ENCODE data around the gene SEMA4C. TPM values are rescaled to one million over a fixed set of nuclear protein-coding genes. Genes with fewer than 3 reads are reported as not detected.
A peak's percentile ranks its signal among the peaks of the same experiment; 100 is the strongest.

Gene SEMA4C
- polyA plus RNA-seq, 3 donors = 0.08 to 5.7 (median 0.21) TPM

- H3K9me3 Mint-ChIP-seq = no peaks in the 10 kb centered on the region
- WGBS (ENCODE audit: insufficient coverage) = 3% methylated on average over 42 of the region's 42 CpGs
- H3K27ac ChIP-seq (ENCODE audit: low read depth in 1 of 2, low read length in 2 of 2) = no peak overlapping the region
These were observed 30.5 kb downstream of the SEMA4C start for GRCh38 chr2:96839293-96839874.

More at GRCh38 chr2:96839293-96839874, 30.5 kb downstream of the SEMA4C start:
- peak overlapping the region; percentile 16 for H3K9ac ChIP-seq (ENCODE audit: insufficient read depth, low read length, poor library complexity, severe bottlenecking)
- H3K4me2 ChIP-seq (replicated peaks; ENCODE audit: extremely low read depth, low read length, poor library complexity, severe bottlenecking) = peak overlapping the region; percentile 59
- no peaks in the 10 kb centered on the region for H3K9me3 ChIP-seq (replicated peaks in 1 of 2; ENCODE audit: control insufficient read depth in 1 of 2, insufficient read depth in 1 of 2, low read length in 2 of 2)
- TF ChIP-seq CTCF (IDR thresholded peaks at IDR 0.05) = no peak
- H3K4me1 Mint-ChIP-seq = peaks cover 18% of the 10 kb centered on the region
- H3K27me3 Mint-ChIP-seq (ENCODE audit: low read depth in 3 of 3) = peaks cover 0 to 2% (median 0%) of the 10 kb centered on the region in 3 donors
- H3K36me3 Mint-ChIP-seq = peaks cover 20 to 26% of the 10 kb centered on the region in 2 donors
- H4K20me1 ChIP-seq (ENCODE audit: insufficient read depth, low read length) = no peaks in the 10 kb centered on the region
- H3K27ac Mint-ChIP-seq = peak overlapping the region in 2 of 7 donors; percentile 57 to 71
- no peaks in the 10 kb centered on the region for H3K27me3 ChIP-seq (ENCODE audit: control insufficient read depth in 2 of 2, insufficient read depth in 2 of 2, low read length in 2 of 2)
- peak overlapping the region in 1 of 3 experiments; percentile 48 for H3K4me3 ChIP-seq (replicated peaks in 1 of 3; ENCODE audit: low read depth in 2 of 3, low read length in 3 of 3)
- H3K36me3 ChIP-seq (replicated peaks in 1 of 2; ENCODE audit: control insufficient read depth in 1 of 2, insufficient read depth in 2 of 2, low read length in 2 of 2) = peaks cover 6 to 19% of the 10 kb centered on the region in 2 donors
- peak overlapping the region; percentile 48 to 56 for H3K4me3 Mint-ChIP-seq
- peaks cover 6 to 12% of the 10 kb centered on the region in 2 donors for H3K4me1 ChIP-seq (ENCODE audit: control insufficient read depth in 1 of 2, insufficient read depth in 2 of 2, low read length in 2 of 2)
- H3K79me2 ChIP-seq (ENCODE audit: insufficient read depth, low read length) = no peaks in the 10 kb centered on the region
- intact Hi-C loops (cut with micrococcal nuclease) = no loop called here
- no peak overlapping the region for H2AFZ ChIP-seq (ENCODE audit: insufficient read depth, low read depth, low read length, poor library complexity, severe bottlenecking)
- no peak for DNase-seq

All from CD14-positive monocyte (primary cell).